HG02571 (cell line): ENCODE results near the gene CLCN1.

Experiments
- ATAC-seq: cut with Tn5 transposase; IDR thresholded peaks from one replicate; pipeline ENCODE4 v1.9.1; 2021; ENCODE audit warnings: mild to moderate bottlenecking, moderate library complexity; ENCODE audit not compliant: unreplicated experiment

The CLCN1 gene

GRCh38 chr7:143362131-143363015 is 46.5 kb downstream of the CLCN1 start, which contains the start of gene FAM131B:
Gene FAM131B (minus strand): TSS chr7:143362713. CDS start chr7:143362603, 110 bp downstream.
- no peak for ATAC-seq

- ATAC-seq, result no peak
These were observed 47.4 kb downstream of the CLCN1 start for GRCh38 chr7:143363016-143363937.

- no peak for ATAC-seq
These were observed 52.1 kb downstream of the CLCN1 start for GRCh38 chr7:143367972-143368371.

GRCh38 chr7:143368387-143368786 is 52.5 kb downstream of the CLCN1 start:
- ATAC-seq, result no peak

- ATAC-seq, result no peak
These were observed 54.1 kb downstream of the CLCN1 start for GRCh38 chr7:143369678-143370651.

GRCh38 chr7:143372070-143372469 is 56.2 kb downstream of the CLCN1 start:
- no peak for ATAC-seq

GRCh38 chr7:143373255-143373794 is 57.4 kb downstream of the CLCN1 start:
- ATAC-seq, result no peak

- ATAC-seq, result no peak
These were observed 58.6 kb downstream of the CLCN1 start for GRCh38 chr7:143374561-143374960.

GRCh38 chr7:143375298-143376034 is 59.6 kb downstream of the CLCN1 start:
- ATAC-seq, result no peak

GRCh38 chr7:143376396-143376795 is 60.5 kb downstream of the CLCN1 start:
- ATAC-seq, result no peak

- peak; percentile 1 for ATAC-seq
These were observed 63.8 kb downstream of the CLCN1 start for GRCh38 chr7:143379611-143380259.

GRCh38 chr7:143380260-143380645 is 64.3 kb downstream of the CLCN1 start:
- ATAC-seq, result peak; percentile 64

- peak; percentile 75 for ATAC-seq
These were observed 64.9 kb downstream of the CLCN1 start, which contains the start of gene ZYX for GRCh38 chr7:143380646-143381426. Gene ZYX (plus strand): TSS chr7:143381345. CDS start chr7:143381572, 227 bp downstream.

GRCh38 chr7:143381427-143382125 is 65.7 kb downstream of the CLCN1 start:
- ATAC-seq, result peak; percentile 9

- ATAC-seq, result no peak
These were observed 66.3 kb downstream of the CLCN1 start for GRCh38 chr7:143382126-143382790.

- ATAC-seq, result no peak
These were observed 67.1 kb downstream of the CLCN1 start for GRCh38 chr7:143382791-143383641.
